HEK293 (cell line): Measurements from ENCODE around the gene NIPSNAP2.

Source experiments
- CTCF ChIA-PET: fragments of 350-600 bp; formaldehyde crosslinking; extraction: SDS; loops from one replicate; lab custom pipeline; 2021; ENCODE audit warnings: antibody characterized with exemption; lab: Yijun Ruan, JAX
- POLR2A ChIA-PET: fragments of 300-600 bp; formaldehyde crosslinking; extraction: SDS; loops from one replicate; lab custom pipeline; 2020; ENCODE audit warnings: antibody characterized with exemption, inconsistent platforms; lab: Yijun Ruan, JAX
- H3K27ac ChIP-seq: fragments of 200-500 bp; sonication (Bioruptor generic); 2 replicates; pipeline ENCODE4 v1.5.1; 2014; ENCODE audit warnings: low read depth, low read length, control low read depth, inconsistent platforms; ENCODE audit errors: extremely low read depth
- H3K36me3 ChIP-seq, 2 experiments: fragments of 200-500 bp in 1 of 2; sonication (Bioruptor generic) in 1 of 2; 1 replicate in 1 of 2; 2 replicates in 1 of 2; pipeline ENCODE4 v1.5.1; 2014 to 2017; ENCODE audit warnings: inconsistent platforms in 2 of 2, low read length in 2 of 2; ENCODE audit not compliant: control insufficient read depth in 2 of 2, insufficient read depth in 1 of 2
- H3K4me1 ChIP-seq: fragments of 200-500 bp; sonication (Bioruptor generic); 2 replicates; pipeline ENCODE4 v1.5.1; 2014; ENCODE audit warnings: mild to moderate bottlenecking, low read length, inconsistent platforms; ENCODE audit not compliant: control insufficient read depth, insufficient read depth
- H3K4me3 ChIP-seq: 2 replicates; pipeline ENCODE4 v1.5.1; 2011; ENCODE audit warnings: low read depth, mild to moderate bottlenecking, control low read depth, low read length, moderate library complexity
- H3K9me3 ChIP-seq: fragments of 200-500 bp; sonication (Bioruptor generic); 2 replicates; pipeline ENCODE4 v1.5.1; 2014; ENCODE audit warnings: low read depth, low read length, inconsistent platforms; ENCODE audit not compliant: control insufficient read depth, insufficient read depth
- GLIS1 ChIP-seq: fragments of 450-650 bp; formaldehyde crosslinking; IDR thresholded peaks from 2 replicates; pipeline ENCODE4 v1.5.1; 2016; ENCODE audit warnings: missing biosample characterization, missing genetic modification characterization
- PRDM1 ChIP-seq: fragments of 450-650 bp; formaldehyde crosslinking; IDR thresholded peaks from 2 replicates; pipeline ENCODE4; 2016; ENCODE audit warnings: missing biosample characterization, missing genetic modification characterization
- ZBTB17 ChIP-seq: fragments of 450-650 bp; formaldehyde crosslinking; IDR thresholded peaks from 2 replicates; pipeline ENCODE4 v1.5.1; 2016; ENCODE audit warnings: missing biosample characterization, missing genetic modification characterization
- ZBTB20 ChIP-seq: fragments of 450-650 bp; formaldehyde crosslinking; IDR thresholded peaks from 2 replicates; pipeline ENCODE4 v1.5.1; 2016; ENCODE audit warnings: missing biosample characterization, missing genetic modification characterization
- ZBTB8A ChIP-seq: fragments of 450-650 bp; formaldehyde crosslinking; IDR thresholded peaks from 2 replicates; pipeline ENCODE4 v1.5.1; 2016; ENCODE audit warnings: missing biosample characterization, missing genetic modification characterization
- ZNF175 ChIP-seq: fragments of 450-650 bp; formaldehyde crosslinking; IDR thresholded peaks from 2 replicates; pipeline ENCODE4 v1.5.1; 2016; ENCODE audit warnings: missing biosample characterization, missing genetic modification characterization
- ZNF223 ChIP-seq: fragments of 450-650 bp; formaldehyde crosslinking; IDR thresholded peaks from 2 replicates; pipeline ENCODE4 v1.5.1; 2016; ENCODE audit warnings: missing biosample characterization, missing genetic modification characterization
- ZNF280D ChIP-seq: fragments of 450-650 bp; formaldehyde crosslinking; IDR thresholded peaks from 2 replicates; pipeline ENCODE4 v1.5.1; 2016; ENCODE audit warnings: missing biosample characterization, missing genetic modification characterization
- ZNF335 ChIP-seq: fragments of 450-650 bp; formaldehyde crosslinking; conservative IDR thresholded peaks from 2 replicates; pipeline ENCODE4 v1.5.1; 2016; ENCODE audit warnings: missing biosample characterization, missing genetic modification characterization
- ZNF366 ChIP-seq: fragments of 450-650 bp; formaldehyde crosslinking; conservative IDR thresholded peaks from 2 replicates; pipeline ENCODE4 v1.5.1; 2016; ENCODE audit warnings: missing biosample characterization, missing genetic modification characterization
- ZNF48 ChIP-seq: fragments of 450-650 bp; formaldehyde crosslinking; IDR thresholded peaks from 2 replicates; pipeline ENCODE4 v1.5.1; 2016; ENCODE audit warnings: missing biosample characterization, missing genetic modification characterization
- ZNF544 ChIP-seq: fragments of 450-650 bp; formaldehyde crosslinking; IDR thresholded peaks from 2 replicates; pipeline ENCODE4 v1.5.0; 2017; ENCODE audit warnings: missing biosample characterization, missing genetic modification characterization
- ZNF654 ChIP-seq: fragments of 450-650 bp; formaldehyde crosslinking; IDR thresholded peaks from 2 replicates; pipeline ENCODE4 v1.5.1; 2016; ENCODE audit warnings: low read depth, missing biosample characterization, missing genetic modification characterization
- ZNF791 ChIP-seq: fragments of 450-650 bp; formaldehyde crosslinking; IDR thresholded peaks from 2 replicates; pipeline ENCODE4 v1.5.1; 2016; ENCODE audit warnings: missing biosample characterization, missing genetic modification characterization
- ZSCAN30 ChIP-seq: fragments of 450-650 bp; IDR thresholded peaks from 2 replicates; pipeline ENCODE4 v1.5.1; 2018; ENCODE audit warnings: missing biosample characterization, mild to moderate bottlenecking, missing genetic modification characterization, moderate library complexity
- TF ChIP-seq, protein P1 (sequence below): fragments of 450-650 bp; formaldehyde crosslinking; optimal IDR thresholded peaks from 2 replicates; pipeline ENCODE3; 2016; ENCODE audit warnings: missing biosample characterization, mild to moderate bottlenecking, missing genetic modification characterization

The NIPSNAP2 gene

GRCh38 chr7:55962014-55962413 is 2.4 kb upstream of the NIPSNAP2 start (continued):
- TF ChIP-seq ZNF280D (tag by site-specific recombination) (no peak), ZBTB17 (tag by site-specific recombination) (no peak), ZSCAN30 (no peak), PRDM1 (no peak), ZNF48 (tag by site-specific recombination) (no peak)
- TF ChIP-seq, all 188 proteins: peak for 0

DNA sequence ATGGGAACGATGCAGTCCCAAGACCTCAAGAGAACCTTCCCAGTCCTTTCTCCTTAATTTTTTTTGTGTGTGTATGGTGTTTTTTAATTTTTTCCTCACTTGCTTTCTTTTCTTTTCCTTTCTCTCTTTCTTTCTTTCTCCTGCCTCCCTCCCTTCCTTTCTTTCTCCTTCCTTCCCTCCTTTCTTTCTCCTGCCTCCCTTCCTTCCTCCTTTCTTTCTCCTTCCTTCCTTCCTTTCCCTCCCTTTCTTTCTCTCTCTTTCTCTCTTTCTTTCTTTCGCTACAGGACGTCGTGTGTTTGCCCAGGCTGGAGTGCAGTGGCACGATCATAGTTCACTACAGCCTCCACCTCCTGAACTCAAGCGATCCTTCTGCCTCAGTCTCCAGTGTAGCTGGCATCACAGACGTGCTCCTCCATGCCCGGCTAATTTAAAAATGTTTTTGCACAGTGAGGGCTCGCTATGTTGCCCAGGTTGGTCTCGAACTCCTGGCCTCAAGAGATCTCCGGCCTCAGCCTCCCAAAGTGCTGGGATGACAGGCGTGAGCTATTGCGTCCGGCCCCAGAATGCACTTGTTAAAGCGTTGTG is 709 bp upstream of the NIPSNAP2 start:
- Histone ChIP-seq H3K4me3 (no peak overlapping the region), H3K9me3 (no peaks in the 10 kb centered on the region), H3K27ac (peak overlapping the region; percentile 81; the same call in 1 of the 2 replicates), H3K36me3 (peaks cover 7 to 12% of the 10 kb centered on the region in 2 experiments; a peak in 2 of 3 replicates), H3K4me1 (0 out of 2 replicates have a peak, but pooled peaks cover 2% of the 10 kb centered on the region)
- CTCF ChIA-PET, result interaction anchor here (0.5 to 1.8 kb wide), 17 partner anchors 9 to 1551 kb away, joined by 3 to 19 read pairs (median 4); partner anchors contain the start of genes CCT6A and PSPH
- POLR2A ChIA-PET, result interaction anchor here (0.5 to 1.5 kb wide), 7 partner anchors 8 to 934 kb away, joined by 3 to 5 read pairs (median 4); partner anchors contain the start of genes CCT6A, PSPH and SUMF2
- TF ChIP-seq ZNF366 (tag by site-specific recombination), result peak; percentile 85
- peak; percentile 86 for TF ChIP-seq PRDM1
- no peak for TF ChIP-seq ZNF175 (tag by site-specific recombination)

DNA sequence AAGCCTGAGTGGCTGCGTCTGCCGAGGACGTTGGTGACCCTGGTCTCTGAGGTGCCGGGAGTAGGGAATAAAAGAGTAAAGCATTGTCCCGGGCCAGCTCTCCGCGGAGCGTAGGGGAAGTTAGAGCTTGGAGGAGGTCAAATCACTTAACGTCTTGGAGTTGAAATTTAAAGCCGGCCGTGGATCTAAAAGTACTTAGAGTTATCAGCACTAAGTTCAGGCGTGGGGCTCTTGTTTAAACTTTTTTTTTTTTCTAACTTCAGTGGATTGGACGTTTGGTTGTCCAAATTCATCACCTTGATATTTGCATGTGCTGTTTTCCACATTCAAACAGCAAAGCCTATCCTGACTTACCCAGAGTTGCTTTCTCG is 700 bp downstream of the NIPSNAP2 start:
- H3K9me3 ChIP-seq, result no peaks in the 10 kb centered on the region
- TF ChIP-seq ZNF791, result no peak
- no peak for TF ChIP-seq ZNF544 (tag by site-specific recombination)
- no peak for TF ChIP-seq ZNF654
- 0 out of 2 replicates have a peak, but pooled peaks have one; percentile 12 for TF ChIP-seq GLIS1 (tag by site-specific recombination)
- TF ChIP-seq ZBTB20 (tag by site-specific recombination), result peak; percentile 69
- peak; percentile 77 for TF ChIP-seq ZNF335
- TF ChIP-seq ZBTB8A, result no peak
- TF ChIP-seq, protein P1, sequence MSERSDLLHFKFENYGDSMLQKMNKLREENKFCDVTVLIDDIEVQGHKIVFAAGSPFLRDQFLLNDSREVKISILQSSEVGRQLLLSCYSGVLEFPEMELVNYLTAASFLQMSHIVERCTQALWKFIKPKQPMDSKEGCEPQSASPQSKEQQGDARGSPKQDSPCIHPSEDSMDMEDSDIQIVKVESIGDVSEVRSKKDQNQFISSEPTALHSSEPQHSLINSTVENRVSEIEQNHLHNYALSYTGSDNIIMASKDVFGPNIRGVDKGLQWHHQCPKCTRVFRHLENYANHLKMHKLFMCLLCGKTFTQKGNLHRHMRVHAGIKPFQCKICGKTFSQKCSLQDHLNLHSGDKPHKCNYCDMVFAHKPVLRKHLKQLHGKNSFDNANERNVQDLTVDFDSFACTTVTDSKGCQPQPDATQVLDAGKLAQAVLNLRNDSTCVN (tag by site-specific recombination), result peak; percentile 10
- no peak for TF ChIP-seq ZNF223 (tag by site-specific recombination)
- H3K4me1 ChIP-seq, result 0 out of 2 replicates have a peak, but pooled peaks cover 2% of the 10 kb centered on the region
- peak overlapping the region; percentile 81 for H3K27ac ChIP-seq
- H3K36me3 ChIP-seq, result peaks cover 11 to 12% of the 10 kb centered on the region in 2 experiments; a peak in 2 of 3 replicates
- CTCF ChIA-PET, result interaction anchor here (0.9 to 1.8 kb wide), 2 partner anchors 10 to 324 kb away, joined by 3 to 19 read pairs; no protein-coding TSS in a partner anchor
- H3K4me3 ChIP-seq, result peak overlapping the region; percentile 71
- POLR2A ChIA-PET, result interaction anchor here (0.5 to 1.5 kb wide), 4 partner anchors 14 to 1206 kb away, joined by 3 to 5 read pairs (median 4); partner anchors contain the start of genes SEC61G and SUMF2
